Activated CD4-positive, CD25-positive, alpha-beta regulatory T cell treated with anti-CD3 and anti-CD28 coated beads, Interleukin-2, amount 50 U/mL, for 24 hours (primary cell): ENCODE results near the gene DNHD1.

Experiments
- ATAC-seq, 2 donors: fragments of 150-1000 bp; cut with Tn5 transposase; one replicate each; pipeline ENCODE4 v1.10.0; 2021; ENCODE audit warnings: mild to moderate bottlenecking in 1 of 2, moderate library complexity in 1 of 2

DNHD1 gene, protein sequence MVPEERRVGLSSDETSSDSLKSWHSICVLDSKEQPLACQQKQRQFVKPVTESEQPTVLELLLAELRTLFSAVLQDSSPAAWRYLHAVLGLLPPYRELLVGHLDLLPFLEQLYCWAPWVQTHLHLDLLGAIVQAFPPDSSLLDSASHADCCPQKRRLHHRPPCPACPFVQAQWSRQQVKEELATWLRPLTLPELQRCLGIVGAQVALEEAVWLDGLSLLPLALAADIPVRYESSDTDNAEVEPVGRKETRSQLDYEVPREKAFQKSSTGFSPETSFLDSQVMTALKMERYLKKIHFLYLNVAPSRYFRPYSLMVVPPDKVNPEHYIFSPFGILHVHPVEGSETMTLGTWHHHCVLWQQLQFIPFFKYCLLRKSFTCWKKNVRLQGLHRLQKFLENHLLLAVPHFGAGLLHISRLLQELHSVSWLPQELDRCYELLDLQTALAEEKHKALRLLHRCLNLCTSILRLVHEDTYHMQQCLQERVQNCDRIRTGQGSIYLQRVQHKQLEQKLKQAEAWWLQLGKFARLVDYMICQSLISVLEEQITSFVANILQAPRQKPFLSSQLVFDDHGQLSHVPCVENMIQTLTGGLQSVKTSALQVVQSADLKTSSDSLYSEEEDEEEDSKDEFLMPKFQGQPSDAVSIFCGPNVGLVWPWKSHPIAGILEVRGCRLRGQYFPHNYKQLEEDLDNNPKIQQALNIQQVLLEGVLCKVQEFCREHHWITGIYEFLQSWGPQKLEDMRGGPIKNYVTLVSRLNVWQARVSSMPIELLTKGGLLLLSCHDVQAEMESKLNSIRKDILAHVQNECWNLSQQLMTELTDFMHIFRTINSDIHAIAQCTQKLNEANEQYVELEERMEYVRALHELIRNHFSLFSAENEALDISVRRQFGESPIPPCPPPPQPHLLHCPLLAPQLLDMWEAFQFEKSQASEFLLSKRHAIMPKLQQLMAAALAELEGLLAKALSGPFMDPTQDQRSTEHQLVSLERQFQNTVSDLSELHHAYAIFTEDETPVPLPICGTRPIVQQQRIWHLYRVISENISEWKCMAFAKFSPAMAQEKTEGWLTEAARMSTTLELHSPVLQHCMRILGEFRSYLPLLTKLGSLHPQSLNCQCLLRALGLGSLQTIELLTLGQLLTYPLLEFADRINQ (N-terminal part only)

DNA sequence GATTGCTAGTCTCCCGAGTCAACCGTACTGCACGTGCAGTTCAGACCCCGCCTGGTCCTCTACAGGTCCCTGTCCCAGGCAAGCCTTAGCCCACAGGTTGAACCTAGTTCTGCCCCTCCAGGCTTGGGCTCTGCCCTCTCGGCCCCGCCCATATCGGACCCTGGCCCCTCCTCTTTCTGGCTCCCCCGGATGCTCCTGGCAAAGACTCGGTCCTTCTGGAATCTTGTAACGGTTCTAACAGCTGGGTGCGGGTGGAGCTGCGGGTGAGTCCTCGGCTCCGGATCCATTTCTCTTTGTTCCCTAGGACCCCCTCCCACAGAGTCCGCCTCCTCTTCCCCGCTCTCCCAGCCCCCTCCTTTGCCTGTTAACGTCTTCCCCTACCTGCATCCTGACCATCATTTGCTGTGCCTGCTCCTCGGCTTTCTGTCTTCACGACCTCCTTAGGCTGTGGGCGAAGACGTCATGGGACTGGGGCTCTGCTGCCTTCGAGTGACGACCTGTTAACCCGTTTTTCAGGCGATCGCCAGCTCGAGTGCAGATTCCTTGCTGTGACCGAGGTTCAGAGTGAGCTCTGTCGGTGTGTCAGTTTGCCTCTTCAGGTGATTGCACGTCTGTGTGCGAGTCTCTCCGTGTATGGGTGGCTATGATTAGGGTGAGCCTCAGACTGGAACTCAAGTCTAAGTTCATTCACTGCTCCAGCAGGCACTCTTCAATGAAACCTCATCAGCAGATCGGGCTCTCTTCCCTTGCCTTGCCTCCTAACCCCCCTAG is at the start of gene DNHD1:
TSS of gene DNHD1 (plus strand) at position 212 of the 771 bp plus-strand sequence. CDS start 936 bp downstream, outside the sequence.
- no peak for ATAC-seq

DNA sequence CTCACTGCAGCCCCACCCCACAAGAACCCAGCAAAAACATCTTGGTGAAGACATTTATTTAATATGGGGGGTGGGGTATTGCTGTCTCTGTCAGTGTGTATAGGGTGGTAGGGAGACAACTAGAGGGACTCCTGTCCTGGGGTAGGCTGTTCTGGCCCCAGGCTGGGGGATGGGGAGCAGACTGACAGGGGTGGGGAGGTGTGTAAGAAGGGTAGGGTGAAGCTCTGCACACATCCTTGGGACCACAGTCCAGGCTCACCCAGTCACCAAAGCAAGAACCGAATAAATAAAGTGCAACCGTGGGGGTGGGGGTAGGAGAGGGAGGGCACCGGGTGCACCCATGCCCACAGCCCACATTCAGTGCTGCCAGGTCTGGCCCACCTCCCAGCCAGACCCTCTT is 48.5 kb upstream of the DNHD1 start:
- no peak for ATAC-seq

DNA sequence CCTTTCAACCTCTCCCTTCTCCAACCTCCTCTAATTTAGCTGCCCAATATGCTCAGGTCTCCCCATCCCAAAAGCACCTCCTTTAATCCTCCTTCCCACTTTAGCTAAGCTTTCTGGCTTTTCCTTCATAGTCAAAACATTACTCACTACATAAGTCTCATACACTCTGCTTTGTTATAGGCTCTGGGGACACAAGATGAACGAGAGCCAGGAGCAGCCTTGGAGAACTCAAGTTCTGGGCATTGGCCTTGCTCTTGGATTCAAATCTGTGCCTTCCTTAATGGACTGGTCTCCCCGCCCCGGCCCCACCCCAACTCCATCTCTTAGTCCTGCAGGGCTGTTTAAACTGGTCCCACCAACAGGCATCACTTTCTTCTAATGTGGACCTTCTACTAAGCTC is 44.9 kb upstream of the DNHD1 start:
- no peak for ATAC-seq

DNA sequence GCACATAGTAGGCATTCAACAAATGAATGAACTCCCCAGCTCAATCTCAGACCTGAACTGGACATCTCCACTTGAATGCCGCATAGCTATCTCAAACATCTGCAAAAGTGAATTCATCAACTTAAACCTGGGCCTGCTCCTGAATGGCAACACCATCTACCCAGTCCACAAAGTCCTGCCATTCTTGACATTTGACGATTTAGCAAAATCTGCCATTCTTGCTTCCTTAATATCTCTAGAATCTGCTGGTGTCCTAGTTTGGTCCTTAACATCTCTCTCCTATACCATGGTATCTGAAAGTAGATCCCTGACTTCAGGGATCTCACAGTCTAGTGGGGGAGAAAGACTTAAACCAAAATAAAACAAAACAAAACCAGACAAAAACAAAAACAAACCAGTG is 43.9 kb upstream of the DNHD1 start:
- no peak for ATAC-seq

DNA sequence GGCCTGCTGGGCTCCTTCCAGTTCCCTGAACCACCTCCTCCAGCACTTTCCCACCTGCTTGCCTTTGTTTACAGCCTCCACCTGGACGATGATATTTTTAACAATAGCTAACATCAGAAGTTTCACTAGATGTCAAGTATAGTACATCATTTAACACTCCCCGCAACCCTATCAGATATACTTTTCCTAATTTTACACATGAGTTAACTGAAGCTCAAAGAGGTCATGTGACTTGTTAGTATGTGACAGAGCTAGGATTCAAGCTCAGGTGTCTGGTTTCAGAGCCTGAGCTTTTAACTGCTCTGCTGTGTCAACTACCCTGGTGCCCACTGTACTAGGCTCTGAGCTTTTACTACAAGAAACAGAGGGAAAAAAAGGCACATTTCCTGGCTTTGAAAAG is 42.0 kb upstream of the DNHD1 start:
- ATAC-seq: no peak

DNA sequence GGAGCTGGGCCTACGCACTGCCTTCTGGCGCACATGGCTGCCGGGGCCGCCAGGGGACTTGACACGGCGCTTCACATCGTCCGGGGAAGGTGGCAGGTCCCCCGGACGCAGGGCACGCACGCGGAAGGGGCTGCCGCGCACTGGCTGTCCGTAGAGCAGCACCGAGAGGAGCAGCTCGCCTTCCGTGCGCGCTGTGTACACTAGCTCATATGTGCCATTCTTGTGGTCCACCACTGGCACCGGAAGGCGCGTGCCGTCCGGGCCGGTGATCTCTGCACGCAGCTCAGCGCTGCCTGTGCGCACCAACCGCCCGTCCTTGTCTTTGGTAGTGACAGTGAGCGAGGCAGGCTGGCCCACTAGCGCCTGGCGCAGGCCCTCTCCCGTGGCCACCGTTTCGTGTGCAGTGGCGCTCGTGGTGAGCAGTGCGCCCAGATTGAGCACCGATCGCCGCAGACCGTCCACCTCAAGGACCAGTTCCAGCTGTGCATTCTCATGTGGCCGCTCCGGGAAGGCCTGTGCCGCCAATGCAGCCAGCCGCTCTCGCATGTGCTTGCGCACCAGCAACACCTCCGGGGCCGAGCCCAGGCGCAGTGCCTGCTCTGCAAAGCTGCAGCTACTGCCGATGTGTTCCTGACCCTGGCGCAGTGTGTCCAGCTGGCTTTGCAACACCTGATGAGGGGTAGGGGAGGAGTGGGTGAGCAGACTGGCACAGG is 40.6 kb upstream of the DNHD1 start:
- no peak for ATAC-seq

DNA sequence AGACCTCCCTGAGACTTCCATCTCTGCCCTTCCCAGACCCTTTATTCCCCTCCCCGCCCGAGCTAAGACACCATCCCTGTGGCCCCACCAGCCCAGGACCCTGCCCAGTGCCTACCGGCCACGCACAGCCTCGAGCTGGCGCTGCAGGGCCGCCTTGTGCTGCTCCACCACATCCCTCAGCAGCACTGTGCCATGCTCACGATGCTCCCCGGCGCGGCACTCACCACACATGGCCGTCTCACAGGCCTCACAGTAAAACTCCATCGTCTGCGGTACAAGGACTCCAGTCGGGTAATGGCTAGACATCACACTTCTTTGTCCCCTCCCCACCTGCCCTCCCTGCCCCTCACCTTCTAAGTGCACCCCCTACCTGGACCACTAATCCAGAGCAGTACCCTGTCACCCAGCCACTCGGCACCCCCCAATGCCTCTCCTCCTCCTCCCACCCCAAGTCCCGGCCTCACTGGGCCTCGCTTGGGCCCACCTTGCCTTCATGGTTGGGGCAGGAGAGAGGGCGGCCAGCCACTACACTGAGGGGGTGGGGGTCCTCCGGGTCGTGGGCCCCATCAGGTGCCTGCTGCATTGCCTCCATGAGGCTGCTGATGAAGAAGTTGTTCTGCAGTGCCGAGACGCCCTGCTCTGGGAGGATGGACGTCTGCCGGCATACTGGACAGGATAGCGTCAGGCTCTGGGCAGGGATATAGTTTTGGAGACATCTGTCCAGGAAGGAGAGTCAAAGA is 39.3 kb upstream of the DNHD1 start:
- no peak for ATAC-seq

DNA sequence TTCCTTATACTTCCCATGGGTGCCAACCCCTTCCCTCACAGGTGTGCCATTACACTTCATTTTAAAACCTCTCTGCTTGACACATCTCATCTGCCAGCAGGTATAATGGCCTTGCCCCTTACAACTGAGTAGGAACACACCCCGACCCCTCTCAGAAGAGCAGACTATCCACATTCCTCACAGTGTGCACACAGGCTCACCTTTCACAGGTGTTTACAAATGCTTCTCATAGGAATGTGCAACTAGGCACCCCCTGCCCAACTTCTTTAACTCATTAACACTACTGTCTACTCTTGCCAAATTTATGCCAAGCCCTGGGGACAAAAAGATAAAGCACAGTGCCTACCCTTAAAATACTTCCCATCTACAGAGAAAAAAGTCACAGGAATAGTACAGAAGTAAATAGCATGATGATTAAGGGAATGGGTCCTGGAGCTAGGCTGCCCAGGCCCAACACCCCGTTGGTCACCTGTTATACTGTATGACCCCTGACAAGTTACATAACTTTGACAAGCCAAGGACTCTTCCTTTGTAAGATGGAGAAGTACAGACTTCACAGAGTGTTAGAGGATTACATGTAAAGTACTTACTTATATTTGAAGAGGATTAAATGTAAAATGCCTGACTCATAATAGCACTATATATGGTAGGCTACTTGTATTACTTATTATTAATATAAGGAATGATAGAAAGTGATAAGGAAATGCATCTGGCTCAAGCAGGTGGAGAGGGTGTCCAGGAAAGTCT is 38.6 kb upstream of the DNHD1 start:
- ATAC-seq: no peak

DNA sequence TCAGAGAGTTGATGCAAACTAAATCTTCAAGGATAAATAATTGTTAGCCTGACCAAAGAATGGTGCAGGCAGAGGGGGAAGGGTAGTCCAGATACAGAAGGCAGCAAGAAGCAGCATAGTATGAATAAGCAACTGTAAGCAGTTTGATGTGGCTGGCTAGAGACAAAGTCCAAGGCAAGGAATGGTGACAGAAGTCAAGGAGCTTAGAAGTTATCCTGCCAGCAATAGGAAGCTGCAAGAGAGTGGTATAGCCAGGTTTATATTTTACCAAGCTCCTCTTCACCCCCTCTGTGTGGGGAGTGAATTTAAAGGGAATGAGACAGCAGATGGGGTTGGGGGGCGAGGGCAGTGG is 38.0 kb upstream of the DNHD1 start:
- ATAC-seq: no peak

DNA sequence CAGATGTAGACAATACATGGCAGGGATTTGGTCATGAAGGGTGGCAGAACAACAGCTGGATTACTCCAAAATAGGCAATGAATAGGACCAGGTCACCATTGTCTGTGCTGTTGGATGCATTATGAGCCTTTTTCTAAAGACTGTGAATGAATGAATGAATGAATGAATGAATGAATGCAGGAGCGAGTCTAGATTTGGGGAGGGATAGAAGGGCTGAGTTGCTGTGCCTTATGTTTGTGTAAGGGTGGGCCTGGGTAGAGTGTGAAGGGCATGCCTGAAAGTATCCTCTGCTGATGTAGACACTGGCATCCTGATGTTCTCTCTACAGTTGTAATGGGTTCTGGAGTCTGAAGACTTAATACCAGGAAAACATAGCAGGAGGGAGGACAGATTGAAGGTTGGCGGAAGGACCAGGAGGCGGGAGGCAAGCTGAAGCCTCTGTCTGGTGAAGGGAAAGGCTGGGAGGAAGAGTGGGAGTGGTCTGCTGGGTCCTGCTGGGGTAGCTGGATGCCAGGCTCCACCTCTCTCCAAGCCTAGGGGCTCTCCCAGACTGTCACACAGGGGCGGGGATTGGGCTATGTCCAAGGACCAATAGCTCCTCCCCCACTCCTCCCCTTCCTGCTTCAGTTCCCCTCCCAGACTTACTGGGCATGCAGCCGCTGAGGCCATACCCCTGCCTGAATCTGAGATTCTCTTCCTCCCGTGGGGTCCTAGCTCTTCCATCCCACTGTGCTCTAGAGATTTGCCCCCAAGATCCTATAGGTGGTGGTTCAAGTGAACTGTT is 28.2 kb upstream of the DNHD1 start:
- ATAC-seq: peak in 1 of 2 donors; percentile 14

DNA sequence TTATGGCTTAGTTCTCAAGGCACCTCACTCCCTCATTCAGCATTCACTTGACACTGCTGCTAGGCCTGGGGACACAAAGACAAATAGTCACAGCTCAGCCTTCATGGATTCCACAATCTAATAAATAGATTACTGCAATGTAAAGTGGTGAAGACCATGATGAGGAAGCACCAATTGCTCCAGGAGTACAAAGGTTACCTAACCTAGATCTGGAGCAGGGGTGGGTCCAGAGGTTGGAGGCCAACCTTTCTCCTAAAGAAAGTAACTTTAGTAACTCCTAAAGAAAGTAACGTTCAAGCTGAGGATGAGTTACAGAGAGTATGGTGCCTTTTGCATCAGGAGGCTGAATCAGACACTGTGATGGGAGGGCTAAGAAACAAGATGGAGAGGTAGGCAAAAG is 27.5 kb upstream of the DNHD1 start:
- ATAC-seq: no peak

DNA sequence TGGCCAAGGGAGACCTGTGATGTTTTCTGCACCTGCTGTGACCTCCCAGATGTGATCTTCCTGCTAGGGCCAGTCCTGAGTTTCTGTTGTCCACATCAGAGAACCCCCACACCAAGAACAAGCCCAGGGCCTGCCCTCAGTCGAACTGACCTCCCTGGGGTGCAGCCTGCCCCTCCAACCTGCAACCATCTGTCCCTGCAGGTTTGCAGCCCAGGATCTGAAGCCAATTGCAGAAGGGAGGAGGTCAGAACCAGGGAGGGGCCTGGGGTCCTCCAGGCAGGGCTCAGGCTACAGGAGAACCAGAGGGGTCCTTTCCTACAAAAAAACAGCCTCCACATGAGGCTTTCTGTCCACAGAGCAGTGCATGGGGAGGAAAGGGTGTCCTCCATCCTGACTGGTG is 24.1 kb upstream of the DNHD1 start:
- ATAC-seq: no peak

DNA sequence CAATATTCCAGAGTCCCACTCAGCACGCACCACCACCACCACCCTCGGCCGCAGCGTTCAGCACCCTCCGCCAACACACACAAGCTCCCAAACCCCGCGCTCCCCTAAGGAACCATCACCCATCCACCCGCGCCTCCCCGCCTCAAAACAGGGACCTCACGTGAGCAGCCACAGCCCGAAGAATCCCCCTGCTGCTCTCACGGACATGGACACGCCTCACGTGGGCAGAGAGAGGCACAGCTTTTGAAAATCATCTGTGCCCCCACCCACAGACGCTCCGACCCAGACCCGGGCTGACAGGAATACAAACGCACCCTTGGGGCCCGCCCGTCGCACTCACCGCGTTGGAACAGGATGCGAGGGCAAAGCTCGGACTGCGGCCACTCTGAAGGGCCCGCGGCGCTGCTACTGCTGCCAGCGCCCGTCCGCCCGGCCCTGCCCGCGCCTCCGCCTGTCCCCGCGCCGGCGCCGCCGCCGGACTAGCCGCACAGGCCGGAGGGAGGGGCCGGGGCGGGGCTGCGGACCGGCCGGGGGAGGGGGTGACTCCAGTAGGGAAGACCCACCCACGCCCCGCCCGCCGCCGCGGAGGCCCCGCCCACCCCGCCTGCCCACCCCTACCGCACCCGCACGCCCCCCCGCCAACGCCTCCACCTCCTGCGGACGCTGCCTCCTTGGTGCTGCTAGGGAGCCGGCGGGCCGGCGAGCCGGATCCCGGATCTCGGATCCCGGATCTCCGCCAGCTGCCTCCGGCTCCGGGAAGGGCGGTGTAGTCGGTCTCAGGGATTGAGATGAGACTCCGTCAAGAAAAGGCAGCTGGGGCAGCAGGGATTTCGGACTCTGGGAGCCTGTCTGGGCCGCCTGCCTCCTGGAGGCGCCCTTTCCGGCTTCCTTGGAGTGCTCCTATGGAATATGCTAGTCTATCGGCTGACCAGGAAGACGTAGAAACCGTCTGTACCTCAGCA is 23.3 kb upstream of the DNHD1 start, which contains the start of gene TRIM3:
TSS of gene TRIM3 (minus strand) at position 491 of the 962 bp plus-strand sequence. CDS start 8,246 bp downstream, outside the sequence.
- ATAC-seq: peak; percentile 59 to 67

DNA sequence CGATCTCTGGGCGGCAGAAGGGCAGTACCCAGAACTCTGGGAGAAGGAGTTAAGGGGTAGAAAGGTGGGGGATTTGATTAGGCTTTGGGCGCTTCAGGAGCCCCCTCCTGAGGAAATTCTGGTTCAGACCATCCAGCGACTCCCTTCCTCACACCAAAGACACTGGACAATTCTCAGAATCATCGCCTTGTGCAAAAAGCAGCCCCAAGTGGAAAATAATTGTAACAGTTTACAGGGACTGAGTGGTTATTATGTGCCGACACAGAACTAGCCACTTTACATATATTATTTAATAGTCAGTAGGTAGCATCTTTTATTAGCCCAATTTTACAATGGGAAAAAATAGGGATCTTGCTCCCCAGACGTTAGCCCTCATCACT is 22.7 kb upstream of the DNHD1 start:
- no peak for ATAC-seq

DNA sequence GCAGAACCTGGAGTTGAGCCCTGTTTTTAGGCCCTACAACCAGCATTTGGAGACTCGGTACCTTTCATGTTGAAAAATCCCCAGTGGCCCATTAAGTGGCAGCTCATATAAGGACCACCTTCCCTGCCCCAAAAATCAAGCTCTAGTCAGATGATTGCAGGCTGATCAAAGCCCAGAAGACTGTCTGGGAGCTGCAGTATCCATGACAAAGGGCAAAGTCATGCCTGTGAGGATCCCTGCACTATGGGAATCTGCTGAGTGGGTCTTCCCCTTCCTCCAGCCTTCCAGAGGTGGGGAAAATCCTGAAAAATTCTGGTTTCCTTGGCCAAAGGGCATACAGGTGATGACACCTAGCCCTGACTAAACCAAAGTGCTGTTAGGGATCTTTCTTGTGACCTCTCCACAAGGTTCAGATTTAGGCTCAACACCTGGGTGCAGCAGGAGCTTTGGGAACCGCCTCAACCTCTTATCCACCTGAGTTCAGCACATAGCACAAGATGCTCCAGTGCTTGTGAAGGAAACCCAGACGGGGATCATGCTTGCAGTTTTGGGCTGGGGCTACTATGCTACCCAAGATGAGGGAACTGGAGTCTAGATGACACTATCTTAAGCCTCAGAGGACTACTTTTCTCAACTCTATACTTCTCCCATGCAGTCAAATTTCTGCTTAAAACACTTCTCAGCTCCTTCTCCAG is 22.1 kb upstream of the DNHD1 start:
- no peak for ATAC-seq

DNA sequence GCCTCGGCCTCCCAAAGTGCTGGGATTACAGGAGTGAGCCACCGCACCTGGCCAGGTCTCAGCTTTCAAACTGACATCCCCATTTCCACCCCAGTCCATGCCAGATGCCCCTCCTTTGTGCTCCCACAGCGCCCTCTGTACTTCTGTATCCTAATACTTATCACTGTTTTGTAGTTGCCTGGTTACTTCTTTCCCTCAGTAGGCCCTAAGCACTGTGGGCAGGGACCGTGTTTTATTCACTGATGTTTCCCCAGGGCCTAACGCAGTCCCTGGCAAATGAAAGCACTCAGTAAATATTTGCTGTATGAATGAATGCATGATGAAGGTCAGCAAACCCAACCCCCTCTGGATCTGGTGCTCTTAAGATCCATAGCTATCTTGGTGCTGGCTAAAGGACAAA is 21.1 kb upstream of the DNHD1 start:
- ATAC-seq: no peak

DNA sequence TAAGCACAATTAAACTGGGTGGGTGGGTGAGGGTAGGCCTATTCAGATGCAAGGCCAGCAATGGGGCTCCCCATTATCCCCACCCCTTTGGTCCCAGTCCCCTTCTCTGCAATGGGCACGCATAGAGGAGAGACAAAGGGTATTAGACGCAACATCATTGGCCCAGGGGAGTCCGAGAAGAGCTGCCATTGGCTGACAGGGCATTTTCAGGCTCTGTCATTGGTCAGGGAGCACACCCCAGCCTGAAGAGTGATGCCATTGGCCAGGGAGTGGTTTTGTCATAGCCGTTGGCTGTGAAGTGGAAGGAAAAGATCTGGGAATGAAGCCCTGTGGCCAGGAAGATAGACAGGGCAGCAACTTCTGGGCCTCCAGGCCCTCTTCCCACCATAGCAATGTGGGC is 20.5 kb upstream of the DNHD1 start:
- ATAC-seq: no peak
